LNCaP clone FGC (cell line): ENCODE data around the gene TRAIP.

Source experiments
- DNase-seq: peaks from one replicate; pipeline ENCODE4 v3.0.0-alpha.2; 2011; ENCODE audit warnings: low read depth
- H3K4me3 ChIP-seq: 2 replicates; pipeline ENCODE4 v1.5.1; 2011; ENCODE audit warnings: mild to moderate bottlenecking, low read depth, low read length, control low read depth
- CTCF ChIP-seq: IDR thresholded peaks from 2 replicates; pipeline ENCODE4 v1.5.1; 2012; ENCODE audit warnings: mild to moderate bottlenecking; ENCODE audit not compliant: control insufficient read depth, insufficient read depth; ENCODE audit errors: extremely low read depth

Gene TRAIP

DNA sequence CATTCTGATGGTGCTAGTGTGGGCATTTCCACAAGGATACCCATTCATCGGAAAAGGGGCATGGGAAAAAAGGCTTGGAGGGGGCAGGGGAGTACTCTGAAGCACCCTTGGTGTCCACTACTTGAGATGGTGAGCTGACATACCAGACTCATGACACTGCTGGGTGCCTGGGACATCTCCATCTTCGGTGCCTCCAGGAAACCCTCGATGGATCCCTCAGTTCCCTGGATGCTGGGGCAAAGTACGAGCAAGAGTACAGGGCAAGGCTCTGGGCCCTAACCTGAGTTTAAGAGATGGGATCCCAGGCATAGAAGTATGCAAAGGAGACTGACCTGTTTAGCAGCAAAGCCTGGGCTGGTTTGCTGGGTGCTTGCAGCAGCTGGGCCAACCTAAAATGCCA, 64.8 kb downstream of the TRAIP start:
- DNase-seq: no peak
- no peak overlapping the region for H3K4me3 ChIP-seq
- TF ChIP-seq CTCF: no peak

DNA sequence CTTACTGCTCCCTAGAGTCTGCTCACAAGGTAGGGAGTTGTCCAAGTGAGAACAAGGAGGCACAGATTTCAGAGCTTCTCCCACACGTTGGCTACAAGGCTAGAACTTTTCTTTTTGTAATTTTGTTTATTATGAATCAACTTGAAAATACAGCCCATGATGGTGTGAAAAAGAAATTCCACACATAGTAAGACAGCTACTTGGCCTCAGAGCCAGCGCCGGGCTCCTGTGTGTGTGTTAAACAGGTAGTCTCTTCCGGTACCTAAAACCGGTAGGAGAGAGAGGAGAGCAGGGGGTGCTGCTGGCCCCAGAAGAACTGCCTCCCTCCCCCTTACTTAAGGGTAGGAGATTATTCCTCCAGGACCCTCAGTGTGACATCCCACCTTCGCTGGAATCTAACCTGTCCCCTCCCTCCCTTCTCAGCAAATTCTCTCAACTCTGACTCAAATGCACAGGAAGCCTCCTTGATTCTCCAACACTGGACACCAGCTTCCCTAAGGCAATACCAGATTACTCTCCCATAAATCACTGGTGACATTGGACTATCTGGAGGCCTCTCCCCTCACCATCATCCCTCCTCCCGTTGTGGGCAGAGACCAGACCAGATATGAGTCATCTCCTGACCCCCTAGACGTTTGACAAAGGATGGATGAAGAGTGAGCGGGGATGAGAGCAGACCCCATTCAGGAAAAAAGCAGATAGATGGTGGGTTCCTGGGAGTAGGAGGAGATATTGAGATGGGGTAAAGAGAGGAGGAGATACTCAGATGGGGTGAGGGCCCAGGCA, 65.5 kb downstream of the TRAIP start:
- no peak for DNase-seq
- TF ChIP-seq CTCF: no peak
- H3K4me3 ChIP-seq: no peak overlapping the region

GRCh38 chr3:49788056-49788455, 68.3 kb downstream of the TRAIP start:
- TF ChIP-seq CTCF: no peak
- no peak overlapping the region for H3K4me3 ChIP-seq
- no peak for DNase-seq

- DNase-seq: no peak
- TF ChIP-seq CTCF: no peak
- no peak overlapping the region for H3K4me3 ChIP-seq
These were observed 68.8 kb downstream of the TRAIP start for GRCh38 chr3:49787536-49787935.

- TF ChIP-seq CTCF: no peak
- no peak for DNase-seq
- peak overlapping the region; percentile 62 for H3K4me3 ChIP-seq
These were observed 69.2 kb downstream of the TRAIP start for GRCh38 chr3:49787182-49787464.

DNA sequence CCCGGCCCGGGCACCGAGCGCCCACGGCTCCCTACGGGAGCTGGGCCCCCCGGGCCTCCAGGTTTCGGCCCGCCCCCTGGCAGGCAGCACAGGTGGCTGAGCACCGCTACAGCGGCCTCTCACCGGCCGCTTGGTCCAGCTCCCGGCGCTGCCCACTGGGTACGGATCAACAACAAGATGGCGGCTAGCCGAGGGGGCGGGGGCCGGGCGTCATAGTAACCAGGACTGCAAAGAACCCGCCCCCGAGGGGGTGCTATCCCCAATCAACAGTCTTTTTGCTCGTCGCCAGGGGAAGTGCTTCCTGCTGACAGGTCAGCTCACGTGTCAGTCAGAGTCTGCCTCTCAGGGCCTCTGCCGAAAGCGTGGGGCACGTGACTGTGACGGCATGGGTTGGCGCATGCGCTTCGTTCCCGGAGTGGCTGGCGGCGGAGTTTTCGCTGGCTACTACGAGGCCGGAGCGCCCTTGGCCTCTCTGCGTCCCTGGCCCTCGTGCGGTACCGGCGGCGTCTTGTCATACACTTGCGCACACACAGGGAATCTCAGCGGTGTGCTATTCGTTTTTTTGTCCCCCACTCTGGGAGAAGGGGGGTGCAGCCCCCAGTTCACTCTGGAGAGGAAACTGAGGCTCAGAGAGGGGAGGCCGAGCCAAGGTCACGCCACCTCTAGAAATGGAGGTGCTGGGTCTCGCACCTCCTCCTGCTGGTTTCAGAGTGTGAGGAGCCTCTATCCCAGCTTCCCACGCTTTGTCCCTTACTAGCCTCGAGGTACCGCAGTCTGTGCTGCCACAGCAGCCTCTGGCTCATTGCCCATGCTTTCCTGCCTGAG, 69.8 kb downstream of the TRAIP start, which contains the start of gene IP6K1:
IP6K1 (minus strand) TSS at position 186 of the 825 bp plus-strand sequence. CDS start 38,502 bp downstream, outside the sequence.
- peak within 1 kb of the TSS; percentile 62 for H3K4me3 ChIP-seq
- DNase-seq: peak; percentile 100
- no peak for TF ChIP-seq CTCF
